BE2C (cell line): ENCODE results near the gene KCTD20.

Experiments
- DNase-seq: peaks from one replicate; pipeline ENCODE4 v3.0.0-alpha.2; 2020
- H3K27me3 ChIP-seq: fragments of 250-450 bp; sonication (Bioruptor Pico); 2 replicates; pipeline ENCODE4 v1.5.1; 2020; ENCODE audit warnings: mild to moderate bottlenecking
- H3K36me3 ChIP-seq: fragments of 250-450 bp; sonication (Bioruptor Pico); 2 replicates; pipeline ENCODE4 v1.5.1; 2020; ENCODE audit warnings: mild to moderate bottlenecking
- H3K4me1 ChIP-seq: fragments of 250-450 bp; sonication (Bioruptor Pico); 2 replicates; pipeline ENCODE4 v1.5.1; 2020
- H3K4me3 ChIP-seq: 2 replicates; pipeline ENCODE4 v1.5.1; 2011; ENCODE audit warnings: low read depth, low read length
- H3K9me3 ChIP-seq: fragments of 250-450 bp; sonication (Bioruptor Pico); 2 replicates; pipeline ENCODE4 v1.5.1; 2020
- TF ChIP-seq, protein P1 (sequence below): IDR thresholded peaks from 2 replicates; pipeline ENCODE4 v1.5.1; 2012; ENCODE audit warnings: mild to moderate bottlenecking, low read depth, low read length

KCTD20 gene

DNA sequence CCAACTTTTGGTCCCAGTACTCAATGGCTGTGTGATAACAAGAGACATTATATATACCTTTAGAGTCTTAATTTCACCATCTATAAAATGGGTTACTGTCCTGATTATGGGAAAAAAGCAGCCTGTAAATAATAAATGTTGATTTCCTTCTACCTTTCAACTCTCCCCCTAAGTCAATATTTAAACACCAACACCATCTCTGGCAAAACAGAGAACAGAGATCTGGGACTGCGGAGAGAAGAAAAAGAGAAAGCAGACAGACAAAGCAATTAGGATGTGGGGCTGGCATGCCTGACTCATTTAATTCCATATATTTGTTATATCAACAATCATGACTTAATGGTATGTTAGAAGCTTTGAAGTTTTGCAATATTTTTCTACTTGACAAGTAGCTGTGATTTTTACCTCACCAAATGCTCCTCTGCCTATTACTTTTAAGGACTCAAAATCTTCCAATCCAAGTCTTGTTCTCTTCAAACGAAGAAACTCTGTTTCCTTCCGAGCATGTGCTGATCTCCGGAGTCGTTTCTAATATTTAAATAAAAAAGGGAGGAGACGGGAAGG is 81.2 kb downstream of the KCTD20 start:
- no peak for DNase-seq
- H3K4me1 ChIP-seq: no peaks in the 10 kb centered on the region
- H3K27me3 ChIP-seq: no peaks in the 10 kb centered on the region
- H3K4me3 ChIP-seq: no peak overlapping the region
- TF ChIP-seq, protein P1, sequence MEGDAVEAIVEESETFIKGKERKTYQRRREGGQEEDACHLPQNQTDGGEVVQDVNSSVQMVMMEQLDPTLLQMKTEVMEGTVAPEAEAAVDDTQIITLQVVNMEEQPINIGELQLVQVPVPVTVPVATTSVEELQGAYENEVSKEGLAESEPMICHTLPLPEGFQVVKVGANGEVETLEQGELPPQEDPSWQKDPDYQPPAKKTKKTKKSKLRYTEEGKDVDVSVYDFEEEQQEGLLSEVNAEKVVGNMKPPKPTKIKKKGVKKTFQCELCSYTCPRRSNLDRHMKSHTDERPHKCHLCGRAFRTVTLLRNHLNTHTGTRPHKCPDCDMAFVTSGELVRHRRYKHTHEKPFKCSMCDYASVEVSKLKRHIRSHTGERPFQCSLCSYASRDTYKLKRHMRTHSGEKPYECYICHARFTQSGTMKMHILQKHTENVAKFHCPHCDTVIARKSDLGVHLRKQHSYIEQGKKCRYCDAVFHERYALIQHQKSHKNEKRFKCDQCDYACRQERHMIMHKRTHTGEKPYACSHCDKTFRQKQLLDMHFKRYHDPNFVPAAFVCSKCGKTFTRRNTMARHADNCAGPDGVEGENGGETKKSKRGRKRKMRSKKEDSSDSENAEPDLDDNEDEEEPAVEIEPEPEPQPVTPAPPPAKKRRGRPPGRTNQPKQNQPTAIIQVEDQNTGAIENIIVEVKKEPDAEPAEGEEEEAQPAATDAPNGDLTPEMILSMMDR: no peak
- H3K9me3 ChIP-seq: no peaks in the 10 kb centered on the region
- H3K36me3 ChIP-seq: peaks cover 25% of the 10 kb centered on the region

DNA sequence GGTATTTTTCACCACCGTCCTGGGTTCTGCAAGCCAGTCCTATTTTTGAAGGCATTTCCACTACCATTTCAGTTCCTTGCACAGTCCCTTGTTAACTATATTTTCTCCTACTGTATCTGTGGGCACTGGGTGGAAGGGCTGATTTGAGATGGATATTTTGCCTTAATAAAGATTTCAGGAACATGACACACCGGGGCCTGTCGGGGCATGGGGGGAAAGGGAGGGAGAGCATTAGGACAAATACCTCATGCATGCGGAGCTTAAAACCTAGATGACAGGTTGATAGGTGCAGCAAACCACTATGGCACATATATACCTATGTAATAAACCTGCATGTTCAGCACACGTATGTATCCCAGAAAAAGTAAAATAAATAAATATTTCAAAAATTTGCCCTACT is 82.1 kb downstream of the KCTD20 start:
- no peak overlapping the region for H3K4me3 ChIP-seq
- H3K9me3 ChIP-seq: no peaks in the 10 kb centered on the region
- peaks cover 25% of the 10 kb centered on the region for H3K36me3 ChIP-seq
- no peaks in the 10 kb centered on the region for H3K27me3 ChIP-seq
- TF ChIP-seq, protein P1: no peak
- H3K4me1 ChIP-seq: no peaks in the 10 kb centered on the region
- DNase-seq: no peak

DNA sequence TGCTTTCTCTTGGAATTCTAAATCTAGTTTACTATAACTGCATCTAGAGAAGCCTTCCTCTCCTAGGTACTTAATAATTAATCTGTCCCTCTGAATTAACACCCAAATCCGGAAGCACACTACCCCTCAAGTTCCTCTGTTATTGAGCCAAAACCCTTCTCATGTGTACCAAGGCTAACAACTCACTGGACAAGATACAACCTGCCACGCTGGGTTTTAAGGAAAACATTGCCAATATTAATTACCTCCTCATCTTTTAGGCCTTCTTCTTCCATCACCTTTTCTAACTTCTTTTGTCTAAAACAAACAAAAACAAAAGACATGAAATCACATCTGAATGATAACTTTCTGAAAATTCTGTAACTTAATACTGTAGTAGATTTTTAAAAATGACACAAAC is 82.5 kb downstream of the KCTD20 start:
- no peaks in the 10 kb centered on the region for H3K27me3 ChIP-seq
- TF ChIP-seq, protein P1: no peak
- peaks cover 25% of the 10 kb centered on the region for H3K36me3 ChIP-seq

DNA sequence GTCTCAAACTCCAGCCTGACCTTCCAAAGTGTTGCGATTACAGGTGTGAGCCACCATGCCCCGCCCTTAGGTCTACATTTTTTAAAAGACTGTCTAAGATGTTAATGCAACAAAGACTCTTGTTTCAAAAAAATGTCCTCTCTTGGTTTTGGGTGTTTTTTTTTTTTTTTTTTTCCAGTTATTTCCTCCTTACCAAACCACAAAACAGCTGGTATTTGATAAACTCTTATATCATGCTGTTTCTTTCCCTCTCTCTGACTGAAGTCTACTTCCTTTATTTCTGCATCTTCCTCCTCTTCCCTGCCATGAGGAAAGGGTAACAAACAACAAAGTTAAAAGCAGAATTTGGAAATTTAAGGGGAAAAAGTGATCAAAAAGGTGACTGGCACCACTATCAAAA is 83.3 kb downstream of the KCTD20 start:
- peaks cover 25% of the 10 kb centered on the region for H3K36me3 ChIP-seq
- H3K4me1 ChIP-seq: no peaks in the 10 kb centered on the region
- TF ChIP-seq, protein P1: no peak
- H3K9me3 ChIP-seq: no peaks in the 10 kb centered on the region
- no peak overlapping the region for H3K4me3 ChIP-seq
- no peak for DNase-seq
- H3K27me3 ChIP-seq: no peaks in the 10 kb centered on the region

More for the DNA sequence above, 82.5 kb downstream of the KCTD20 start:
- Histone ChIP-seq H3K9me3 (no peaks in the 10 kb centered on the region), H3K4me3 (no peak overlapping the region), H3K4me1 (no peaks in the 10 kb centered on the region)
- DNase-seq: no peak

DNA sequence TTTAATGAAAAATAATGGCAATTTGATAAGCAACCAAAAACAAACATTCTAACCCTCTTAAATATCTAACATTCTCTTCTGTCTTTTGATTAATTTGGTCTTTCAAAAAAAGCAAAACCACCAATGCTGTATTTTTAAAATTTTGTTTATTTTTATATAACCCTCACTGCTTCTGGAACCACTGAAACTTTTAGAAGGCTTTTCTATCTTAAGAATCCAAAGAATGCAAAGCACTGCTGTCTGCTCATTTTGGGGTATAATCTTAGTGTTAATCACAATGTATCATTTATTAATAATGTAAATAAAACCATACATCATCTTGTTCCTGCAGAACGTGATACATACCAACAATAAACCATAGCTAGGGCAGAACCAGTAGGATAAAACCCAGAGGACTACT is 90.5 kb downstream of the KCTD20 start:
- Histone ChIP-seq H3K36me3 (peaks cover 11% of the 10 kb centered on the region), H3K27me3 (no peaks in the 10 kb centered on the region), H3K4me3 (no peak overlapping the region), H3K9me3 (no peaks in the 10 kb centered on the region), H3K4me1 (no peaks in the 10 kb centered on the region)
- no peak for DNase-seq
- TF ChIP-seq, protein P1: no peak

DNA sequence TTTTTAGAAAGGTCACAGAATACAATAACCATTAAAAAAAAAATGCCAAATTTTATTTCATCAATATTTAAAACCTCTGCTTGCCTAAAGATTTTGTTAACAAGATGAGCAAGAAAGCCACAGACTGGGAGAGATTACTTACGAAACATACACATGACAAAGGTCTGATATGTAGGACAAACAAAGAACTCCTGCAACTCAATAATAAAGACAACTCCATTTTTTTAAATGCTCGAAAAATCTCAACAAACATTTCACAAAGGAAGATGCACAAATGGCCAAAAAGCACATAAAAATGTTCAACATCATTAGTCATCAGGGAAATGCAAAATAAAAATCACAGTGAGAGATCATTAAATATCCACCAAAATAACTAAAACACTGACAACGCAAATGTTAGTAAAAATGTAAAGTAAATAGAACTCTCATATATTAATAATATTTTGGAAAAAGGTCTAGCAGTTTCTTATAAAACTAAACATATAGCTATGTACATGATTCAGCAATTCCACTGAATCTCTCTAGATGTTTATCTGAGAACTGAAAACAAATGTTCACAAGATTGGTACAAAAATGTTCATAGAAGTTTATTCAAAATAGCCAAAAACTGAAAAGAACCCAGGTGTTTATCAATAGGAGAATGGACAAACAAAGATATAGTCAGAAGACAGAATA is 94.2 kb downstream of the KCTD20 start:
- Histone ChIP-seq H3K36me3 (peaks cover 26% of the 10 kb centered on the region), H3K4me1 (no peaks in the 10 kb centered on the region)
- TF ChIP-seq, protein P1: no peak

More for the DNA sequence above, 94.2 kb downstream of the KCTD20 start:
- Histone ChIP-seq H3K27me3 (no peaks in the 10 kb centered on the region), H3K9me3 (no peaks in the 10 kb centered on the region), H3K4me3 (no peak overlapping the region)
- DNase-seq: no peak
